Measurements from ENCODE around the gene CYP2U1. TPM values are rescaled to one million over a fixed set of nuclear protein-coding genes. Genes with fewer than 3 reads are reported as not detected.
A peak's percentile ranks its signal among the peaks of the same experiment; 100 is the strongest.

CYP2U1 gene
- total RNA-seq, 1 donor from 2014 or later, result 1.3 TPM

- peaks cover 5% of the 10 kb centered on the region for H3K36me3 ChIP-seq (ENCODE audit: control insufficient read depth, insufficient read depth, low read length)
- no peak for FAIRE-seq
- no peaks in the 10 kb centered on the region for H3K27me3 ChIP-seq (ENCODE audit: control insufficient read depth, insufficient read depth, low read length)
- no peak for DNase-seq (ENCODE audit: low read depth)
- H3K4me3 ChIP-seq (ENCODE audit: low read depth, low read length), result no peak overlapping the region
- TF ChIP-seq, protein P1, sequence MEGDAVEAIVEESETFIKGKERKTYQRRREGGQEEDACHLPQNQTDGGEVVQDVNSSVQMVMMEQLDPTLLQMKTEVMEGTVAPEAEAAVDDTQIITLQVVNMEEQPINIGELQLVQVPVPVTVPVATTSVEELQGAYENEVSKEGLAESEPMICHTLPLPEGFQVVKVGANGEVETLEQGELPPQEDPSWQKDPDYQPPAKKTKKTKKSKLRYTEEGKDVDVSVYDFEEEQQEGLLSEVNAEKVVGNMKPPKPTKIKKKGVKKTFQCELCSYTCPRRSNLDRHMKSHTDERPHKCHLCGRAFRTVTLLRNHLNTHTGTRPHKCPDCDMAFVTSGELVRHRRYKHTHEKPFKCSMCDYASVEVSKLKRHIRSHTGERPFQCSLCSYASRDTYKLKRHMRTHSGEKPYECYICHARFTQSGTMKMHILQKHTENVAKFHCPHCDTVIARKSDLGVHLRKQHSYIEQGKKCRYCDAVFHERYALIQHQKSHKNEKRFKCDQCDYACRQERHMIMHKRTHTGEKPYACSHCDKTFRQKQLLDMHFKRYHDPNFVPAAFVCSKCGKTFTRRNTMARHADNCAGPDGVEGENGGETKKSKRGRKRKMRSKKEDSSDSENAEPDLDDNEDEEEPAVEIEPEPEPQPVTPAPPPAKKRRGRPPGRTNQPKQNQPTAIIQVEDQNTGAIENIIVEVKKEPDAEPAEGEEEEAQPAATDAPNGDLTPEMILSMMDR (IDR thresholded peaks at IDR 0.05; ENCODE audit: insufficient read depth, low read length, severe bottlenecking), result no peak
Observed at GRCh38 chr4:107908377-107908776, 23.0 kb upstream of the CYP2U1 start.

GRCh38 chr4:107913283-107913899 lies 18.0 kb upstream of the CYP2U1 start:
- DNase-seq (ENCODE audit: low read depth) (peak; percentile 76), FAIRE-seq (no peak)
- TF ChIP-seq, protein P1 (IDR thresholded peaks at IDR 0.05; ENCODE audit: insufficient read depth, low read length, severe bottlenecking), result peak; percentile 60
- Histone ChIP-seq H3K27me3 (ENCODE audit: control insufficient read depth, insufficient read depth, low read length) (no peaks in the 10 kb centered on the region), H3K4me3 (ENCODE audit: low read depth, low read length) (no peak overlapping the region), H3K36me3 (ENCODE audit: control insufficient read depth, insufficient read depth, low read length) (peaks cover 4% of the 10 kb centered on the region)

DNA sequence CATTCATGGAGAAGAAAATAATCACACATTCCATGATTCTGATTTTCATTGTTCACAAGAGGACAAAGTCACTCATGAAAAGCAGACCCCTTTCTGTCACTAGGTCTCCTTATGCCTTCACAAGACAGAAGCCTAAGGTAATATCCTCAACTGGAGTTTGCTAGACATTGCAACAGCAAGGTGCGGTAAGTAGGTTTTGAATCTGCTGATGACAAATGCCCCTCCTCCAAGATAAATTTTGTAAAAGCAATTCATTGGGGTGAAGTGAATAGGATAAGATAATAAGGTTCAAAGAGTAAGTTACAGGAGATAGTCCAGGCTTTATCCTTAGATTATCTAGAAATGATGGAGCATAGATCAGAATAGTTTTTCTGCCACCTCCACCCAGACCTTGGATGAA lies 16.1 kb upstream of the CYP2U1 start:
- TF ChIP-seq, protein P1 (IDR thresholded peaks at IDR 0.05; ENCODE audit: insufficient read depth, low read length, severe bottlenecking), result no peak
- no peak for FAIRE-seq
- no peaks in the 10 kb centered on the region for H3K27me3 ChIP-seq (ENCODE audit: control insufficient read depth, insufficient read depth, low read length)
- no peak for DNase-seq (ENCODE audit: low read depth)
- no peak overlapping the region for H3K4me3 ChIP-seq (ENCODE audit: low read depth, low read length)
- H3K36me3 ChIP-seq (ENCODE audit: control insufficient read depth, insufficient read depth, low read length), result no peaks in the 10 kb centered on the region

- Histone ChIP-seq H3K36me3 (ENCODE audit: control insufficient read depth, insufficient read depth, low read length) (no peaks in the 10 kb centered on the region), H3K27me3 (ENCODE audit: control insufficient read depth, insufficient read depth, low read length) (no peaks in the 10 kb centered on the region), H3K4me3 (ENCODE audit: low read depth, low read length) (no peak overlapping the region)
- FAIRE-seq (no peak), DNase-seq (ENCODE audit: low read depth) (no peak)
- TF ChIP-seq, protein P1 (IDR thresholded peaks at IDR 0.05; ENCODE audit: insufficient read depth, low read length, severe bottlenecking), result no peak
Observed at GRCh38 chr4:107916623-107917022, 14.7 kb upstream of the CYP2U1 start.

GRCh38 chr4:107917500-107917899 lies 13.8 kb upstream of the CYP2U1 start:
- H3K27me3 ChIP-seq (ENCODE audit: control insufficient read depth, insufficient read depth, low read length), result no peaks in the 10 kb centered on the region
- FAIRE-seq (no peak), DNase-seq (ENCODE audit: low read depth) (no peak)
- TF ChIP-seq, protein P1 (IDR thresholded peaks at IDR 0.05; ENCODE audit: insufficient read depth, low read length, severe bottlenecking), result no peak
- no peak overlapping the region for H3K4me3 ChIP-seq (ENCODE audit: low read depth, low read length)
- no peaks in the 10 kb centered on the region for H3K36me3 ChIP-seq (ENCODE audit: control insufficient read depth, insufficient read depth, low read length)
